B cell (primary cell): Measurements from ENCODE around the gene CEP44. TPM values are rescaled to one million over a fixed set of nuclear protein-coding genes. Genes with fewer than 3 reads are reported as not detected.

Source experiments
- ATAC-seq: fragments of 200-7000 bp; cut with Tn5 transposase; one replicate; pipeline ENCODE4 v1.10.0; 2021; ENCODE audit warnings: low read depth, mild to moderate bottlenecking, moderate number of reproducible peaks, moderate library complexity
- CTCF ChIA-PET: fragments of 350-600 bp; sonication (Branson Sonifier 250); formaldehyde crosslinking; loops from one replicate; lab custom pipeline; 2021; ENCODE audit warnings: antibody characterized with exemption, inconsistent platforms; lab: Charles Lee
- POLR2A ChIA-PET: fragments of 350-600 bp; sonication (Branson Sonifier 250); formaldehyde crosslinking; loops from one replicate; lab custom pipeline; 2021; ENCODE audit warnings: antibody characterized with exemption; lab: Charles Lee
- DNase-seq: peaks from one replicate; pipeline ENCODE4 v3.0.0; 2013
- H2AFZ ChIP-seq: 2 replicates; pipeline ENCODE4 v1.6.1; 2012; ENCODE audit warnings: mild to moderate bottlenecking, low read depth, low read length; ENCODE audit not compliant: insufficient read depth, poor library complexity, severe bottlenecking
- H3K27ac ChIP-seq, 2 donors: 1 replicate in 1 of 2; 2 replicates in 1 of 2; pipeline ENCODE4 v1.5.1; 2012 to 2013; ENCODE audit warnings: low read length in 2 of 2, mild to moderate bottlenecking in 2 of 2, moderate library complexity in 1 of 2
- H3K27me3 ChIP-seq, 4 experiments: fragments of 200-600 bp in 1 of 4; sonication (generic) in 1 of 4; replicated peaks in 1 of 4; 1 replicate in 2 of 4; 2 replicates in 2 of 4; pipeline versions ENCODE4 v1.6.1 to v1.7.0; 2013 to 2016; ENCODE audit warnings: low read length in 3 of 4, mild to moderate bottlenecking in 2 of 4, mixed read lengths in 1 of 4, moderate library complexity in 1 of 4; ENCODE audit not compliant: insufficient read depth in 4 of 4, control insufficient read depth in 3 of 4; ENCODE audit errors: control extremely low read depth in 1 of 4
- H3K36me3 ChIP-seq, 2 experiments: replicated peaks in 1 of 2; 1 replicate in 1 of 2; 2 replicates in 1 of 2; pipeline versions ENCODE4 v1.6.1 to v1.7.1; 2013; ENCODE audit warnings: low read length in 1 of 2; ENCODE audit not compliant: insufficient read depth in 2 of 2, control insufficient read depth in 1 of 2; ENCODE audit errors: control extremely low read depth in 1 of 2, extremely low read depth in 1 of 2
- H3K4me1 ChIP-seq, 2 donors: fragments of 200-600 bp in 1 of 2; sonication (generic) in 1 of 2; 1 replicate in 1 of 2; 2 replicates in 1 of 2; pipeline versions ENCODE4 v1.5.1 to v1.6.1; 2013 to 2017; ENCODE audit warnings: low read length in 2 of 2; ENCODE audit not compliant: control insufficient read depth in 2 of 2, insufficient read depth in 2 of 2
- H3K4me2 ChIP-seq: replicated peaks from 2 replicates; pipeline ENCODE3; 2012; ENCODE audit warnings: mild to moderate bottlenecking, low read depth, low read length; ENCODE audit not compliant: poor library complexity, severe bottlenecking
- H3K4me3 ChIP-seq, 5 experiments: fragments of 200-600 bp in 1 of 5; sonication (generic) in 1 of 5; 1 replicate in 3 of 5; 2 replicates in 2 of 5; pipeline versions ENCODE4 v1.5.1 to v1.7.0; 2011 to 2016; ENCODE audit warnings: low read length in 4 of 5, mild to moderate bottlenecking in 4 of 5, low read depth in 2 of 5, control low read depth in 1 of 5, moderate library complexity in 1 of 5; ENCODE audit not compliant: insufficient read depth in 1 of 5; ENCODE audit errors: control extremely low read depth in 1 of 5, extremely low read depth in 1 of 5
- H3K79me2 ChIP-seq: fragments of 200-600 bp; sonication (generic); one replicate; pipeline ENCODE4 v1.6.0; 2016; ENCODE audit warnings: low read length; ENCODE audit not compliant: control insufficient read depth, insufficient read depth
- H3K9ac ChIP-seq: fragments of 200-600 bp; sonication (generic); 2 replicates; pipeline ENCODE4 v1.6.1; 2017; ENCODE audit warnings: mild to moderate bottlenecking, low read length, moderate library complexity
- H3K9me3 ChIP-seq, 3 donors: one replicate each; pipeline versions ENCODE4 v1.6.1 to v1.7.1; 2013; ENCODE audit warnings: low read length in 2 of 3; ENCODE audit not compliant: control insufficient read depth in 2 of 3, insufficient read depth in 1 of 3; ENCODE audit errors: control extremely low read depth in 1 of 3
- H4K20me1 ChIP-seq: 2 replicates; pipeline ENCODE4 v1.6.0; 2012; ENCODE audit warnings: mild to moderate bottlenecking, low read length; ENCODE audit not compliant: insufficient read depth, control insufficient read depth, poor library complexity, severe bottlenecking
- H3K27ac Mint-ChIP-seq: one replicate; pipeline ENCODE4 v1.8.0; 2021; ENCODE audit warnings: mixed read lengths
- H3K27me3 Mint-ChIP-seq: one replicate; pipeline ENCODE4 v1.8.0; 2021; ENCODE audit warnings: mixed read lengths
- H3K4me1 Mint-ChIP-seq: one replicate; pipeline ENCODE4 v1.8.0; 2021; ENCODE audit warnings: mixed read lengths
- H3K4me3 Mint-ChIP-seq: one replicate; pipeline ENCODE4 v1.8.0; 2021; ENCODE audit warnings: mixed read lengths
- H3K9me3 Mint-ChIP-seq: one replicate; pipeline ENCODE4 v1.8.0; 2022; ENCODE audit warnings: mixed read lengths; ENCODE audit not compliant: insufficient read depth
- EZH2 ChIP-seq: IDR thresholded peaks from 2 replicates; pipeline ENCODE4 v1.6.1; 2012; ENCODE audit warnings: borderline replicate concordance, low read depth, mild to moderate bottlenecking, moderate library complexity, low read length; ENCODE audit not compliant: insufficient read depth, poor library complexity, severe bottlenecking
- WGBS: methylation state at CpG from one replicate; pipeline ENCODE4 v1.1.5; 2013; ENCODE audit warnings: missing lambda C conversion rate; ENCODE audit not compliant: insufficient coverage; 5-methylcytosine and 5-hydroxymethylcytosine counted together
- intact Hi-C: fragments of 100-400 bp; cut with micrococcal nuclease; formaldehyde crosslinking; loops from one replicate; pipeline ENCODE4 v1.10.0; 2022
- polyA plus RNA-seq: library from polyadenylated mRNA; depleted of rRNA; stranded (reverse); fragments of >200 nt; gene quantifications from 2 replicates; pipeline ENCODE4 v1.2.3, GENCODE V29; 2012
- total RNA-seq, 2 donors: library from RNA; stranded (reverse); fragments of 120-200 nt in 1 of 2; gene quantifications; 1 replicate in 1 of 2; 2 replicates in 1 of 2; pipeline versions ENCODE4 v1.2.3 to v1.2.4, GENCODE V29; 2013 to 2022
- TF ChIP-seq, protein P1 (sequence below): fragments of 200-600 bp; IDR thresholded peaks from one replicate; pipeline ENCODE4 v1.8.0; 2022; ENCODE audit warnings: antibody characterized with exemption, mild to moderate bottlenecking

CEP44 gene
- total and polyA plus RNA-seq, 2 donors (not counting 1 experiment from before 2014, with no cell fraction given), result 3.5 to 25.2 TPM

DNA sequence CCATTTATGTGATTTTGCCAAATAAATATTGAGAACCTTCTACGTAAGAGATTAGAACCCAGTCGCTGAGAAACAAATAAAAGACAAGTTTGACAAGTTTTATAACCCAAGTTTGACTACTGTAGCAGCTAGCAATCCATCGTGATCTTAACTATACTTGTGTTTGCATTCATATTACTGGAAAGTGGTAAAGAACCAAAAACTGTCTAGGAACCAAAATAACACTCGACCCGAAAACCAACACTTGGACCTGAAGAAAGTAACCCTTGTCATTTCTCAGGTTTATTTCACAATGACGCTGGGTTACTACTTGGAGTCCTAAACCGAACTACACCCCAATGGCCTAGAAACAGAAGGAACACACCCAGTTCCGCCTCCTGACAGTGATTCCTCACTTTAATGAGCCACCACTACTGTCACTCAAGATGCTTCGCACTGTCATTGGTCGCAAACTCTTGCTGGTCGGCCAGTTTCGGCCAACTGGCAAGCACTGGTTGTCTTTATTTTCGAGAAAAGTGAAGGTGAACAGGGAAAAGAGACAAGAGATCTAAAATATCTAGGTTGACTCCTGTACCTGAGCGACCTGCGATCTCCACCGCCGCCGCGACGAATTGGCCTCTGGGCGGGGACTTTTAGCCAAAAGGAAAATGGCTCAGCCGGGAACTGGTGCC, 740 bp upstream of the CEP44 start:
- Mint-ChIP-seq H3K4me1 (peaks cover 61% of the 10 kb centered on the region), H3K4me3 (peak overlapping the region; percentile 100), H3K27me3 (no peaks in the 10 kb centered on the region), H3K9me3 (no peaks in the 10 kb centered on the region), H3K27ac (peak overlapping the region; percentile 100)
- Histone ChIP-seq H3K9me3 (peaks cover 0 to 3% (median 0%) of the 10 kb centered on the region in 3 donors), H3K36me3 (no peaks in the 10 kb centered on the region), H3K4me1 (peaks cover 16 to 20% of the 10 kb centered on the region in 2 donors), H3K79me2 (peaks cover 74% of the 10 kb centered on the region), H3K27ac (peak overlapping the region; percentile 91 to 98), H4K20me1 (peaks cover 18% of the 10 kb centered on the region), H3K4me2 (peak overlapping the region; percentile 75), H3K9ac (peak overlapping the region; percentile 92), H3K4me3 (peak overlapping the region; percentile 71 to 100 (median 98)), H3K27me3 (no peaks in the 10 kb centered on the region), H2AFZ (peak overlapping the region; percentile 81)
- CTCF ChIA-PET, result no interaction called here
- ATAC-seq, result peak; percentile 95
- intact Hi-C loops, result loop anchor here (2.0 to 10.0 kb wide), 3 partner anchors 948 to 1782 kb away; partner anchors contain the start of genes GALNT7, HMGB2 and WDR17
- DNase-seq, result peak; percentile 89
- POLR2A ChIA-PET, result interaction anchor here (1.3 to 1.7 kb wide), 2 partner anchors 913 to 1913 kb away, joined by 4 to 6 read pairs; partner anchors contain the start of gene SPATA4
- WGBS, result under 1% methylated on average over 19 of the region's 22 CpGs
- TF ChIP-seq, protein P1, sequence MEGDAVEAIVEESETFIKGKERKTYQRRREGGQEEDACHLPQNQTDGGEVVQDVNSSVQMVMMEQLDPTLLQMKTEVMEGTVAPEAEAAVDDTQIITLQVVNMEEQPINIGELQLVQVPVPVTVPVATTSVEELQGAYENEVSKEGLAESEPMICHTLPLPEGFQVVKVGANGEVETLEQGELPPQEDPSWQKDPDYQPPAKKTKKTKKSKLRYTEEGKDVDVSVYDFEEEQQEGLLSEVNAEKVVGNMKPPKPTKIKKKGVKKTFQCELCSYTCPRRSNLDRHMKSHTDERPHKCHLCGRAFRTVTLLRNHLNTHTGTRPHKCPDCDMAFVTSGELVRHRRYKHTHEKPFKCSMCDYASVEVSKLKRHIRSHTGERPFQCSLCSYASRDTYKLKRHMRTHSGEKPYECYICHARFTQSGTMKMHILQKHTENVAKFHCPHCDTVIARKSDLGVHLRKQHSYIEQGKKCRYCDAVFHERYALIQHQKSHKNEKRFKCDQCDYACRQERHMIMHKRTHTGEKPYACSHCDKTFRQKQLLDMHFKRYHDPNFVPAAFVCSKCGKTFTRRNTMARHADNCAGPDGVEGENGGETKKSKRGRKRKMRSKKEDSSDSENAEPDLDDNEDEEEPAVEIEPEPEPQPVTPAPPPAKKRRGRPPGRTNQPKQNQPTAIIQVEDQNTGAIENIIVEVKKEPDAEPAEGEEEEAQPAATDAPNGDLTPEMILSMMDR, result no peak
- no peak for TF ChIP-seq EZH2

DNA sequence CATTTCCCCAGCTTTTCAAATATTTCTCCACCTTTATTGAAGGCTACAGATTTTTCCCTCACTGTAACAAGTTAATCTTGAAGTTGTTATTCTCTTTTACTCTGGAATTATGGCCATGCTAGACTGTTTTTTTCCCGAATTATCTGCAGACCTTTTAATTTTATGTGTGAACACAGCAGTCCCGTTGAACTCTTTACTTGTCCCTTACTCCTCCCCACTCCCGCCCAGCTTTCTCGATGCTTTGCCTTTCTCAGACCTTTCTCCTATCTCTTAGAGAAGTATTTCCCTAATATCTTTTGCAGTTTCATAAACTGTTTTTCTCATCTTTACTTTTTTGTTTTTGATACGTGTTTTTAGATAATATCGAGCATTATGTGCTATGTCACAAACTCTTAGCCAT, 776 bp downstream of the CEP44 start:
- no peaks in the 10 kb centered on the region for H3K36me3 ChIP-seq
- H4K20me1 ChIP-seq, result peaks cover 10% of the 10 kb centered on the region
- peak overlapping the region; percentile 71 to 100 (median 98) for H3K4me3 ChIP-seq
- peak overlapping the region; percentile 92 for H3K9ac ChIP-seq
- DNase-seq, result no peak
- CTCF ChIA-PET, result no interaction called here
- no peaks in the 10 kb centered on the region for H3K27me3 ChIP-seq
- H3K79me2 ChIP-seq, result peaks cover 59% of the 10 kb centered on the region
- H2AFZ ChIP-seq, result peak overlapping the region; percentile 81
- peak overlapping the region; percentile 100 for H3K27ac Mint-ChIP-seq
- H3K27me3 Mint-ChIP-seq, result no peaks in the 10 kb centered on the region
- POLR2A ChIA-PET, result interaction anchor here (1.7 kb wide), 1 partner anchor 1911 kb away, joined by 4 read pairs; the partner anchor contains the start of gene SPATA4
- peak overlapping the region; percentile 100 for H3K4me3 Mint-ChIP-seq
- peaks cover 58% of the 10 kb centered on the region for H3K4me1 Mint-ChIP-seq
- peaks cover 16 to 20% of the 10 kb centered on the region in 2 donors for H3K4me1 ChIP-seq
- H3K27ac ChIP-seq, result peak overlapping the region; percentile 91 to 98
- WGBS, result 7% methylated on average over 2 of the region's 6 CpGs
- H3K4me2 ChIP-seq, result peak overlapping the region; percentile 75
- intact Hi-C loops, result loop anchor here (10.0 kb wide), 1 partner anchor 1780 kb away; the partner anchor contains the start of gene WDR17
- no peak for ATAC-seq
- TF ChIP-seq, protein P1, result no peak
- TF ChIP-seq EZH2, result no peak
- no peaks in the 10 kb centered on the region for H3K9me3 Mint-ChIP-seq
- peaks cover 0 to 2% (median 0%) of the 10 kb centered on the region in 3 donors for H3K9me3 ChIP-seq
